Measurements from ENCODE around the gene NECAP2.
A peak's percentile ranks its signal among the peaks of the same experiment; 100 is the strongest.
"Not testable (repeated sequence)": the region's sequence is repeated elsewhere in the genome, so short reads cannot be mapped to it uniquely, and the experiment has no call there.

NECAP2 gene

GRCh38 chr1:16462773-16463330 is 22.3 kb downstream of the NECAP2 start:
- no peak for DNase-seq

- DNase-seq = no peak
Measured at GRCh38 chr1:16464917-16465625, 24.5 kb downstream of the NECAP2 start.

- no peak for DNase-seq
Measured at GRCh38 chr1:16468558-16468957, 28.0 kb downstream of the NECAP2 start.

- no peak for DNase-seq
Measured at GRCh38 chr1:16474166-16474800, 33.8 kb downstream of the NECAP2 start.

- DNase-seq = not testable (repeated sequence)
Measured at GRCh38 chr1:16474891-16475290, 34.4 kb downstream of the NECAP2 start.

- DNase-seq = not testable (repeated sequence)
Measured at GRCh38 chr1:16475771-16476770, 35.5 kb downstream of the NECAP2 start.

- DNase-seq = no peak
Measured at GRCh38 chr1:16478091-16478490, 37.6 kb downstream of the NECAP2 start.

- not testable (repeated sequence) for DNase-seq
Measured at GRCh38 chr1:16483146-16483545, 42.6 kb downstream of the NECAP2 start.

GRCh38 chr1:16483639-16484500 is 43.3 kb downstream of the NECAP2 start:
- DNase-seq = not testable (repeated sequence)

GRCh38 chr1:16484501-16484835 is 43.9 kb downstream of the NECAP2 start:
- no peak for DNase-seq

- DNase-seq = no peak
Measured at GRCh38 chr1:16484931-16485330, 44.4 kb downstream of the NECAP2 start.

GRCh38 chr1:16486316-16486715 is 45.8 kb downstream of the NECAP2 start:
- DNase-seq = not testable (repeated sequence)

- not testable (repeated sequence) for DNase-seq
Measured at GRCh38 chr1:16487011-16487410, 46.5 kb downstream of the NECAP2 start.

GRCh38 chr1:16489195-16489880 is 48.8 kb downstream of the NECAP2 start:
- DNase-seq = not testable (repeated sequence)

GRCh38 chr1:16491056-16491675 is 50.6 kb downstream of the NECAP2 start:
- no peak for DNase-seq

- DNase-seq = not testable (repeated sequence)
Measured at GRCh38 chr1:16492937-16493336, 52.4 kb downstream of the NECAP2 start.

GRCh38 chr1:16493731-16494130 is 53.2 kb downstream of the NECAP2 start:
- not testable (repeated sequence) for DNase-seq

GRCh38 chr1:16497474-16497904 is 57.0 kb downstream of the NECAP2 start:
- DNase-seq = not testable (repeated sequence)

- not testable (repeated sequence) for DNase-seq
Measured at GRCh38 chr1:16498047-16498446, 57.5 kb downstream of the NECAP2 start.

- DNase-seq = peak; percentile 88 to 90
Measured at GRCh38 chr1:16498573-16499413, 58.3 kb downstream of the NECAP2 start.

All from CD4-positive, alpha-beta T cell treated with Interleukin-1 beta for 1 hour (primary cell).